KMS-11 (cell line): ENCODE results near the gene ALOX12.

Experiments used
- H2AFZ ChIP-seq: fragments of 200-600 bp; sonication (generic); 2 replicates; pipeline ENCODE4 v1.6.1; 2016; ENCODE audit warnings: antibody characterized with exemption, mixed run types, low read depth
- H3K27ac ChIP-seq: fragments of 200-600 bp; sonication (generic); 2 replicates; pipeline ENCODE4 v1.6.1; 2016; ENCODE audit warnings: mild to moderate bottlenecking, mixed run types
- H3K27me3 ChIP-seq: fragments of 200-600 bp; sonication (generic); 2 replicates; pipeline ENCODE4 v1.6.1; 2017; ENCODE audit warnings: mild to moderate bottlenecking, low read depth, mixed run types, moderate library complexity; ENCODE audit not compliant: insufficient read depth
- H3K36me3 ChIP-seq: fragments of 200-600 bp; sonication (generic); 2 replicates; pipeline ENCODE4 v1.6.1; 2017; ENCODE audit warnings: mild to moderate bottlenecking, mixed run types; ENCODE audit not compliant: insufficient read depth
- H3K4me1 ChIP-seq: fragments of 200-600 bp; sonication (generic); 2 replicates; pipeline ENCODE4 v1.6.1; 2016; ENCODE audit warnings: mild to moderate bottlenecking, low read depth, mixed run types; ENCODE audit not compliant: poor library complexity, severe bottlenecking
- H3K4me2 ChIP-seq: fragments of 200-600 bp; sonication (generic); 2 replicates; pipeline ENCODE4 v1.7.0; 2016; ENCODE audit warnings: mild to moderate bottlenecking, mixed run types
- H3K4me3 ChIP-seq: fragments of 200-600 bp; sonication (generic); IDR thresholded peaks from 2 replicates; pipeline ENCODE4 v1.6.1; 2017; ENCODE audit warnings: low read depth, low read length, mixed read lengths; ENCODE audit not compliant: insufficient read depth
- H3K79me2 ChIP-seq: fragments of 200-600 bp; sonication (generic); 2 replicates; pipeline ENCODE4 v1.6.1; 2016; ENCODE audit warnings: low read depth, mixed run types; ENCODE audit not compliant: insufficient read depth
- H3K9ac ChIP-seq: fragments of 200-600 bp; sonication (generic); 2 replicates; pipeline ENCODE4 v1.6.1; 2016; ENCODE audit warnings: mild to moderate bottlenecking, mixed run types
- H4K20me1 ChIP-seq: fragments of 200-600 bp; sonication (generic); 2 replicates; pipeline ENCODE4 v1.6.1; 2016; ENCODE audit warnings: mild to moderate bottlenecking, mixed run types; ENCODE audit not compliant: insufficient read depth
- CTCF ChIP-seq: fragments of 200-600 bp; sonication (generic); conservative IDR thresholded peaks from 2 replicates; pipeline ENCODE4 v1.6.1; 2017; ENCODE audit warnings: low read depth, mild to moderate bottlenecking, antibody characterized with exemption, low read length, moderate library complexity, mixed read lengths

The ALOX12 gene

GRCh38 chr17:7016418-7016817 is 20.6 kb downstream of the ALOX12 start:
- H3K79me2 ChIP-seq = peaks cover 7% of the 10 kb centered on the region; the same call in 1 of the 2 replicates
- H3K4me3 ChIP-seq = no peak overlapping the region
- H2AFZ ChIP-seq = no peak overlapping the region
- H3K27ac ChIP-seq = peak overlapping the region; percentile 96
- no peaks in the 10 kb centered on the region for H4K20me1 ChIP-seq
- TF ChIP-seq CTCF = no peak
- no peaks in the 10 kb centered on the region for H3K36me3 ChIP-seq
- peak overlapping the region; percentile 87; the same call in 1 of the 2 replicates for H3K9ac ChIP-seq
- H3K4me2 ChIP-seq = peak overlapping the region; percentile 51
- peaks cover 36% of the 10 kb centered on the region for H3K4me1 ChIP-seq
- H3K27me3 ChIP-seq = no peaks in the 10 kb centered on the region

- no peak for TF ChIP-seq CTCF
- Histone ChIP-seq H3K36me3 (no peaks in the 10 kb centered on the region), H3K27ac (peak overlapping the region; percentile 96), H3K27me3 (no peaks in the 10 kb centered on the region), H3K79me2 (peaks cover 7% of the 10 kb centered on the region; the same call in 1 of the 2 replicates), H2AFZ (no peak overlapping the region), H3K9ac (no peak overlapping the region; the same call in 1 of the 2 replicates), H3K4me3 (no peak overlapping the region), H3K4me2 (peak overlapping the region; percentile 51; the same call in 1 of the 2 replicates), H3K4me1 (peaks cover 38% of the 10 kb centered on the region), H4K20me1 (no peaks in the 10 kb centered on the region)
Observed at GRCh38 chr17:7016886-7017826, 21.3 kb downstream of the ALOX12 start.

- H3K4me3 ChIP-seq = no peak overlapping the region
- no peaks in the 10 kb centered on the region for H3K27me3 ChIP-seq
- peaks cover 41% of the 10 kb centered on the region for H3K4me1 ChIP-seq
- H3K79me2 ChIP-seq = peaks cover 2% of the 10 kb centered on the region; the same call in 1 of the 2 replicates
- H3K9ac ChIP-seq = no peak overlapping the region; the same call in 1 of the 2 replicates
- H3K36me3 ChIP-seq = no peaks in the 10 kb centered on the region
- TF ChIP-seq CTCF = no peak
- 0 out of 2 replicates have a peak overlapping the region, but pooled peaks have one; percentile 17 for H3K4me2 ChIP-seq
- peak overlapping the region; percentile 96 for H3K27ac ChIP-seq
- no peaks in the 10 kb centered on the region for H4K20me1 ChIP-seq
- H2AFZ ChIP-seq = no peak overlapping the region
Observed at GRCh38 chr17:7017827-7018200, 22.0 kb downstream of the ALOX12 start.

GRCh38 chr17:7018331-7018964 is 22.6 kb downstream of the ALOX12 start:
- peaks cover 41% of the 10 kb centered on the region for H3K4me1 ChIP-seq
- no peak overlapping the region for H2AFZ ChIP-seq
- no peak overlapping the region for H3K4me3 ChIP-seq
- H3K27me3 ChIP-seq = no peaks in the 10 kb centered on the region
- no peak for TF ChIP-seq CTCF
- H3K79me2 ChIP-seq = no peaks in the 10 kb centered on the region
- no peak overlapping the region; the same call in 1 of the 2 replicates for H3K9ac ChIP-seq
- no peaks in the 10 kb centered on the region for H3K36me3 ChIP-seq
- H3K4me2 ChIP-seq = no peak overlapping the region
- H4K20me1 ChIP-seq = no peaks in the 10 kb centered on the region
- peak overlapping the region; percentile 96 for H3K27ac ChIP-seq
